Measurements from ENCODE around the gene RAB38. TPM values are rescaled to one million over a fixed set of nuclear protein-coding genes. Genes with fewer than 3 reads are reported as not detected.

Gene RAB38
- total RNA-seq, 2 experiments from 2014 or later, result 2.2 to 4.7 TPM

GRCh38 chr11:88164320-88164719 lies 10.9 kb downstream of the RAB38 start:
- ATAC-seq, result peak; percentile 27
- no peak overlapping the region for H3K27ac Mint-ChIP-seq
- H3K4me1 Mint-ChIP-seq, result peaks cover 8% of the 10 kb centered on the region
- peaks cover 23% of the 10 kb centered on the region for H3K27me3 Mint-ChIP-seq
- CTCF ChIA-PET, result interaction anchor here (1.5 kb wide), 1 partner anchor 8 kb away, joined by 3 read pairs; no protein-coding TSS in a partner anchor
- peaks cover 4% of the 10 kb centered on the region for H3K36me3 Mint-ChIP-seq
- H3K9me3 Mint-ChIP-seq (ENCODE audit: low read depth), result no peaks in the 10 kb centered on the region
- DNase-seq, result no peak
- no peak overlapping the region for H3K4me3 Mint-ChIP-seq

GRCh38 chr11:88158081-88158480 lies 17.2 kb downstream of the RAB38 start:
- H3K36me3 Mint-ChIP-seq, result peaks cover 5% of the 10 kb centered on the region
- CTCF ChIA-PET, result no interaction called here
- H3K9me3 Mint-ChIP-seq (ENCODE audit: low read depth), result peaks cover 6% of the 10 kb centered on the region
- H3K4me3 Mint-ChIP-seq, result no peak overlapping the region
- ATAC-seq (no peak), DNase-seq (no peak)
- no peaks in the 10 kb centered on the region for H3K4me1 Mint-ChIP-seq
- no peak overlapping the region for H3K27ac Mint-ChIP-seq
- H3K27me3 Mint-ChIP-seq, result peaks cover 35% of the 10 kb centered on the region

GRCh38 chr11:88157370-88157769 lies 17.9 kb downstream of the RAB38 start:
- Mint-ChIP-seq H3K36me3 (peaks cover 5% of the 10 kb centered on the region), H3K27me3 (peaks cover 30% of the 10 kb centered on the region), H3K4me1 (no peaks in the 10 kb centered on the region), H3K4me3 (no peak overlapping the region), H3K9me3 (ENCODE audit: low read depth) (peaks cover 6% of the 10 kb centered on the region), H3K27ac (no peak overlapping the region)
- no peak for DNase-seq
- ATAC-seq, result no peak
- CTCF ChIA-PET, result no interaction called here

GRCh38 chr11:88152381-88152780 lies 22.9 kb downstream of the RAB38 start:
- H3K4me1 Mint-ChIP-seq, result no peaks in the 10 kb centered on the region
- ATAC-seq (no peak), DNase-seq (no peak)
- H3K36me3 Mint-ChIP-seq, result peaks cover 3% of the 10 kb centered on the region
- no peak overlapping the region for H3K4me3 Mint-ChIP-seq
- peaks cover 2% of the 10 kb centered on the region for H3K27me3 Mint-ChIP-seq
- peaks cover 6% of the 10 kb centered on the region for H3K9me3 Mint-ChIP-seq (ENCODE audit: low read depth)
- no peak overlapping the region for H3K27ac Mint-ChIP-seq
- CTCF ChIA-PET, result no interaction called here

GRCh38 chr11:88151709-88152265 lies 23.5 kb downstream of the RAB38 start:
- no peaks in the 10 kb centered on the region for H3K27me3 Mint-ChIP-seq
- peaks cover 1% of the 10 kb centered on the region for H3K36me3 Mint-ChIP-seq
- no peaks in the 10 kb centered on the region for H3K4me1 Mint-ChIP-seq
- H3K4me3 Mint-ChIP-seq, result no peak overlapping the region
- peaks cover 6% of the 10 kb centered on the region for H3K9me3 Mint-ChIP-seq (ENCODE audit: low read depth)
- CTCF ChIA-PET, result no interaction called here
- DNase-seq (no peak), ATAC-seq (no peak)
- H3K27ac Mint-ChIP-seq, result no peak overlapping the region

GRCh38 chr11:88146106-88146505 lies 29.1 kb downstream of the RAB38 start:
- H3K4me1 Mint-ChIP-seq, result no peaks in the 10 kb centered on the region
- H3K9me3 Mint-ChIP-seq (ENCODE audit: low read depth), result no peaks in the 10 kb centered on the region
- ATAC-seq, result no peak

GRCh38 chr11:88139865-88140264 lies 35.4 kb downstream of the RAB38 start:
- Mint-ChIP-seq H3K27ac (no peak overlapping the region), H3K4me1 (no peaks in the 10 kb centered on the region), H3K36me3 (no peaks in the 10 kb centered on the region), H3K4me3 (no peak overlapping the region), H3K27me3 (no peaks in the 10 kb centered on the region), H3K9me3 (ENCODE audit: low read depth) (no peaks in the 10 kb centered on the region)
- CTCF ChIA-PET, result no interaction called here
- ATAC-seq (no peak), DNase-seq (no peak)

More at GRCh38 chr11:88146106-88146505, 29.1 kb downstream of the RAB38 start:
- no peaks in the 10 kb centered on the region for H3K36me3 Mint-ChIP-seq
- no peak for DNase-seq
- H3K27me3 Mint-ChIP-seq, result no peaks in the 10 kb centered on the region
- no peak overlapping the region for H3K4me3 Mint-ChIP-seq
- CTCF ChIA-PET, result no interaction called here
- H3K27ac Mint-ChIP-seq, result no peak overlapping the region

GRCh38 chr11:88131764-88132470 lies 43.3 kb downstream of the RAB38 start:
- no peak overlapping the region for H3K4me3 Mint-ChIP-seq
- peaks cover 10% of the 10 kb centered on the region for H3K4me1 Mint-ChIP-seq
- DNase-seq, result peak; percentile 43
- peak; percentile 57 for ATAC-seq
- H3K27me3 Mint-ChIP-seq, result peaks cover 2% of the 10 kb centered on the region
- H3K9me3 Mint-ChIP-seq (ENCODE audit: low read depth), result no peaks in the 10 kb centered on the region
- CTCF ChIA-PET, result no interaction called here
- peaks cover 15% of the 10 kb centered on the region for H3K36me3 Mint-ChIP-seq
- H3K27ac Mint-ChIP-seq, result no peak overlapping the region

- no peak for ATAC-seq
- CTCF ChIA-PET, result no interaction called here
These were observed 52.3 kb downstream of the RAB38 start for GRCh38 chr11:88122956-88123355.

GRCh38 chr11:88119561-88119960 lies 55.7 kb downstream of the RAB38 start:
- Mint-ChIP-seq H3K36me3 (no peaks in the 10 kb centered on the region), H3K4me3 (no peak overlapping the region), H3K27ac (no peak overlapping the region), H3K4me1 (no peaks in the 10 kb centered on the region), H3K9me3 (ENCODE audit: low read depth) (no peaks in the 10 kb centered on the region), H3K27me3 (no peaks in the 10 kb centered on the region)
- ATAC-seq (no peak), DNase-seq (no peak)
- CTCF ChIA-PET, result no interaction called here

More at GRCh38 chr11:88122956-88123355, 52.3 kb downstream of the RAB38 start:
- no peaks in the 10 kb centered on the region for H3K4me1 Mint-ChIP-seq
- H3K27ac Mint-ChIP-seq, result no peak overlapping the region
- no peaks in the 10 kb centered on the region for H3K27me3 Mint-ChIP-seq
- DNase-seq, result no peak
- no peaks in the 10 kb centered on the region for H3K9me3 Mint-ChIP-seq (ENCODE audit: low read depth)
- no peak overlapping the region for H3K4me3 Mint-ChIP-seq
- H3K36me3 Mint-ChIP-seq, result no peaks in the 10 kb centered on the region

GRCh38 chr11:88117281-88117858 lies 57.9 kb downstream of the RAB38 start:
- no peaks in the 10 kb centered on the region for H3K36me3 Mint-ChIP-seq
- H3K4me3 Mint-ChIP-seq, result no peak overlapping the region
- no peak overlapping the region for H3K27ac Mint-ChIP-seq
- no peaks in the 10 kb centered on the region for H3K9me3 Mint-ChIP-seq (ENCODE audit: low read depth)
- CTCF ChIA-PET, result interaction anchor here (1.5 kb wide), 1 partner anchor 435 kb away, joined by 4 read pairs; no protein-coding TSS in a partner anchor
- no peaks in the 10 kb centered on the region for H3K27me3 Mint-ChIP-seq
- H3K4me1 Mint-ChIP-seq, result no peaks in the 10 kb centered on the region
- ATAC-seq (no peak), DNase-seq (no peak)

GRCh38 chr11:88115828-88116755 lies 59.2 kb downstream of the RAB38 start:
- Mint-ChIP-seq H3K4me1 (no peaks in the 10 kb centered on the region), H3K27ac (no peak overlapping the region), H3K9me3 (ENCODE audit: low read depth) (no peaks in the 10 kb centered on the region), H3K36me3 (no peaks in the 10 kb centered on the region), H3K4me3 (no peak overlapping the region), H3K27me3 (no peaks in the 10 kb centered on the region)
- ATAC-seq (no peak), DNase-seq (no peak)
- CTCF ChIA-PET, result interaction anchor here (1.5 kb wide), 1 partner anchor 436 kb away, joined by 4 read pairs; no protein-coding TSS in a partner anchor

- Mint-ChIP-seq H3K4me3 (no peak overlapping the region), H3K27me3 (no peaks in the 10 kb centered on the region), H3K4me1 (no peaks in the 10 kb centered on the region), H3K36me3 (no peaks in the 10 kb centered on the region), H3K9me3 (ENCODE audit: low read depth) (no peaks in the 10 kb centered on the region), H3K27ac (no peak overlapping the region)
- CTCF ChIA-PET, result no interaction called here
- no peak for ATAC-seq
- no peak for DNase-seq
These were observed 60.7 kb downstream of the RAB38 start for GRCh38 chr11:88114486-88115045.

Measured in activated CD8-positive, alpha-beta memory T cell treated with anti-CD3 and anti-CD28 coated beads, Interleukin-2, amount 10 ng/mL, durations not matched to agents 7 days and 5 days (primary cell).